ENCODE data around the gene IL17RC. TPM values are rescaled to one million over a fixed set of nuclear protein-coding genes. Genes with fewer than 3 reads are reported as not detected.

Gene IL17RC
- total and polyA plus RNA-seq, 2 of the 8 experiments (the other 6 are each of a cell fraction or from before 2014, with no cell fraction given): 11.8 to 13.0 TPM

DNA sequence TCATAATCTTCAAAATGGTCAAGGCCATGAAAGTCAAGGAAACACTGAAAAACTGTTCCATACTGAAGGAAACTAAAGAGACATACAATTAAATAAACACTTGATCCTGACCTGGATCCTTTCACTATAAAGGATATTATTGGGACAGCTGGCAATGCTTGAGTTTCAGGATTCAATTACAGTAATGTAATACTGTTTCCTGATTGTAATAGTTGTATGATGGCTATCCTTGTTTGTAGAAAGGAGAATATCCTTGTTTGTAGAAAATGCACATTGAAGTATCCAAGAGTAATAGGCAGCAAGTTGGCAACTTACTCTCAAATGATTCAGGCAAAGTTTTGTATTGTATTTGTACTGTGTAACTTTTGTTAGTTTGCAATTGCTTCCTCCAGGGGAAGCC, 41.5 kb upstream of the IL17RC start:
- H3K9ac ChIP-seq (replicated peaks in 1 of 4; ENCODE audit: extremely low read depth in 1 of 4, low read depth in 3 of 4, low read length in 3 of 4): no peak overlapping the region
- H2BK5ac ChIP-seq (ENCODE audit: low read depth, low read length): no peak overlapping the region
- H3K27ac ChIP-seq (ENCODE audit: low read depth, low read length): no peak overlapping the region
- POLR2A ChIA-PET (ENCODE audit: partially characterized antibody): no interaction called here
- no peak overlapping the region for H4K8ac ChIP-seq (ENCODE audit: extremely low read depth, insufficient read depth, low read length)
- no peak overlapping the region for H2AK5ac ChIP-seq (ENCODE audit: low read depth, low read length)
- DNase-seq (ENCODE audit: low read depth in 1 of 2, low spot score in 2 of 2) (no peak), FAIRE-seq (no peak)
- H3K79me1 ChIP-seq (ENCODE audit: low read depth, low read length): no peaks in the 10 kb centered on the region
- no peak overlapping the region for H3K4me2 ChIP-seq (ENCODE audit: insufficient read depth in 1 of 2, low read depth in 2 of 2, low read length in 2 of 2)
- H3K4me3 ChIP-seq (ENCODE audit: extremely low read depth in 1 of 4, insufficient read depth in 2 of 4, low read depth in 3 of 4, low read length in 4 of 4): no peak overlapping the region
- H3K4me1 ChIP-seq (replicated peaks in 1 of 4; ENCODE audit: control insufficient read depth in 3 of 4, insufficient read depth in 4 of 4, low read length in 3 of 4): no peaks in the 10 kb centered on the region; a peak in 1 of 7 replicates
- CTCF ChIA-PET (ENCODE audit: partially characterized antibody): interaction anchor here (1.2 to 2.0 kb wide), 2 partner anchors 26 to 27 kb away, joined by 3 to 4 read pairs; no protein-coding TSS in a partner anchor
- no peak overlapping the region for H4K91ac ChIP-seq (replicated peaks; ENCODE audit: insufficient read length, low read length)
- H3K9me3 ChIP-seq (ENCODE audit: insufficient read depth in 2 of 2, low read depth in 1 of 2, low read length in 1 of 2): no peaks in the 10 kb centered on the region
- no peaks in the 10 kb centered on the region for H4K20me1 ChIP-seq (replicated peaks in 1 of 2; ENCODE audit: control insufficient read depth in 1 of 2, insufficient read depth in 2 of 2, low read length in 2 of 2)
- no peak overlapping the region for H4K5ac ChIP-seq (ENCODE audit: insufficient read length, low read depth, low read length)
- no peaks in the 10 kb centered on the region for H3K23me2 ChIP-seq (ENCODE audit: low read depth, low read length)
- no peak overlapping the region for H3K4ac ChIP-seq (replicated peaks; ENCODE audit: insufficient read length, low read depth, low read length)
- no peak overlapping the region for H2BK20ac ChIP-seq (ENCODE audit: low read length)
- TF ChIP-seq CTBP2 (IDR thresholded peaks at IDR 0.05; ENCODE audit: borderline replicate concordance, insufficient read depth, insufficient read length, low read length): no peak
- no peak for TF ChIP-seq RAD21 (IDR thresholded peaks at IDR 0.05 in 1 of 2, conservative IDR thresholded peaks at IDR 0.05 in 1 of 2; ENCODE audit: low read depth in 2 of 2, low read length in 2 of 2)
- no peak for TF ChIP-seq JUND (IDR thresholded peaks at IDR 0.05; ENCODE audit: low read length)
- no peak for TF ChIP-seq BRCA1 (IDR thresholded peaks at IDR 0.05; ENCODE audit: low read depth, low read length)
- no peak for TF ChIP-seq CREB1 (IDR thresholded peaks at IDR 0.05)
- TF ChIP-seq TAF7 (optimal IDR thresholded peaks at IDR 0.05; ENCODE audit: borderline replicate concordance, low read depth, low read length): no peak
- no peak for TF ChIP-seq RXRA (IDR thresholded peaks at IDR 0.05; ENCODE audit: insufficient read depth, low read depth, low read length)
- no peak for TF ChIP-seq CEBPB (IDR thresholded peaks at IDR 0.05; ENCODE audit: low read depth, low read length)
- TF ChIP-seq TBP (IDR thresholded peaks at IDR 0.05; ENCODE audit: low read depth, low read length): no peak
- TF ChIP-seq SIX5 (IDR thresholded peaks at IDR 0.05; ENCODE audit: low read depth, low read length): no peak
- no peak for TF ChIP-seq FOSL1 (IDR thresholded peaks at IDR 0.05; ENCODE audit: insufficient read depth, low read depth, low read length)
- no peak for TF ChIP-seq POLR2A (IDR thresholded peaks at IDR 0.05; ENCODE audit: control extremely low read depth in 1 of 2, low read depth in 2 of 2, low read length in 2 of 2)
- TF ChIP-seq YY1 (IDR thresholded peaks at IDR 0.05; ENCODE audit: low read depth, low read length): no peak
- no peak overlapping the region for H2AFZ ChIP-seq (ENCODE audit: low read length)
- no peak overlapping the region for H3K18ac ChIP-seq (ENCODE audit: extremely low read depth, low read length)
- H3K56ac ChIP-seq (replicated peaks; ENCODE audit: insufficient read length, low read depth, low read length): no peak overlapping the region
- no peak overlapping the region for H3K23ac ChIP-seq (ENCODE audit: insufficient read length)
- H3K79me2 ChIP-seq (ENCODE audit: control insufficient read depth in 1 of 2, insufficient read depth in 2 of 2, low read length in 2 of 2): no peaks in the 10 kb centered on the region
- H3K27me3 ChIP-seq (replicated peaks in 1 of 4; ENCODE audit: control insufficient read depth in 3 of 4, extremely low read depth in 1 of 4, insufficient read depth in 3 of 4, low read length in 3 of 4): no peaks in the 10 kb centered on the region
- no peak overlapping the region for H2BK12ac ChIP-seq (ENCODE audit: low read depth, low read length)
- H2BK15ac ChIP-seq (ENCODE audit: low read length): no peak overlapping the region
- H3K36me3 ChIP-seq (ENCODE audit: control insufficient read depth in 2 of 4, insufficient read depth in 4 of 4, low read length in 3 of 4): no peaks in the 10 kb centered on the region
- no peak overlapping the region for H2BK120ac ChIP-seq (replicated peaks; ENCODE audit: low read depth, low read length)
- no peak overlapping the region for H3K14ac ChIP-seq (ENCODE audit: insufficient read length)
